Measurements from ENCODE around the gene DEFB114.
A peak's percentile ranks its signal among the peaks of the same experiment; 100 is the strongest.
"Not testable (repeated sequence)": the region's sequence is repeated elsewhere in the genome, so short reads cannot be mapped to it uniquely, and the experiment has no call there.

Gene DEFB114, protein sequence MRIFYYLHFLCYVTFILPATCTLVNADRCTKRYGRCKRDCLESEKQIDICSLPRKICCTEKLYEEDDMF
- total RNA-seq, result 0 reads per million in 2 donors

DNA sequence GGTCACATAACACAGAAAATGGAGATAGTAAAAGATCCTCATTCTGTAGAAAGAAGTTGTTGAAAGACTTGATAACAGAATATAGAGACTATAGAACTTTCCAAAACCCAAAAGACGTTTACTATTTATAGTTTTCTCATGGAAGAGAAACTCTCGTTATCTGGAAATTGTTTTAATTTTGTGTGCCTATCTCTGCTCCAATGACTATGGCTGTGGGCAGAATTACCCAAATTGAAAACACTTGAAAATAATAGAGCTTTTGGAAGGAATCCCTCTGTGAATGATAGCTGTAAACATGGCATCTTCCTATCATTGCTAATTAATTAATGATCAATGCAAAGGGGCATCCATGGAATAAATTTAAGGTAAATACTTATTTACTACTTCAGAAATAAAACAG lies at the start of gene DEFB114:
DEFB114 (minus strand) TSS at position 101 of the 400 bp plus-strand sequence; CDS start at position 42, 59 bp downstream.
- DNase-seq, result no peak

GRCh38 chr6:50007819-50008218 lies 43.9 kb upstream of the DEFB114 start:
- DNase-seq, result no peak

DNA sequence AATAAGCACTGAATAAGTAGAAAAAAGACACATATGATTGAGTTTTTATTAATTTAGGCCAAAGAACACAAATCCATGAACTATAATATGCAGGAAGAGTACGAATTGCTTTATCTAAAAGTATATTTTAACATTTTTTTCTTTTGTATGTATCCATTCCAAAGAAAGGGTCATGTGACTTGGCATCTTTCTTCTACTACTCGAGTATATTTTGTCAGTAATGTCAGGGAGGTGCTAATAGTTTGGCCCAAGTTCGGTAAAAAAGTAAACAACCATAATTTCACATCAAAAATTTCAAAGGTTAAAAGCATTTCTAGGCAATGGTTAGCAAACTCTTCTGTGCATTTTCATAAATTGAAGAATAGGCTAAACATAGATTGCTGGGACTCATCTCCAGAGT lies 39.2 kb upstream of the DEFB114 start:
- no peak for DNase-seq

GRCh38 chr6:49995278-49995677 lies 31.3 kb upstream of the DEFB114 start:
- no peak for DNase-seq

DNA sequence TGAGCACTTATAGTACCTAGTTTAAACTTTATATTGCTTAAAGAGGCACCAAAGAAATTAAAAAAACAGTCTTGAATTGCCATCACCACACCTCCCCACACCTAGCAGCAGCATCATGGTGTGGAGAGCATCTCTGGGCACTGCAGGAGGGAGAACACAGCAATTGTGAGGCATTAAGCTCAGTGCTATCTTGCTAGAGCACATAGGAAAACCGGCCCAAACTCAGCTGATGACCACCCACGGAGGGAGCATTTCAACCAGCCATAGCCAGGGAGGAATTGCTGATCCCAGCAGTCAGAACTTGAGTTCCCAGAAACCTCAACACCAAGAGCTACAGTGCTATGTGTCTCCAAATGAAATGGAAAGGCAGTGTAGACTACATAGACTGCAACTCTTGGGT lies 24.9 kb upstream of the DEFB114 start:
- no peak for DNase-seq

- no peak for DNase-seq
Observed at GRCh38 chr6:49987749-49988148, 23.8 kb upstream of the DEFB114 start.

GRCh38 chr6:49986551-49986950 lies 22.6 kb upstream of the DEFB114 start:
- DNase-seq, result no peak

GRCh38 chr6:49982046-49982445 lies 18.1 kb upstream of the DEFB114 start:
- DNase-seq, result no peak

GRCh38 chr6:49980898-49981297 lies 16.9 kb upstream of the DEFB114 start:
- peak in 1 of 5 experiments; percentile 11 for DNase-seq

DNA sequence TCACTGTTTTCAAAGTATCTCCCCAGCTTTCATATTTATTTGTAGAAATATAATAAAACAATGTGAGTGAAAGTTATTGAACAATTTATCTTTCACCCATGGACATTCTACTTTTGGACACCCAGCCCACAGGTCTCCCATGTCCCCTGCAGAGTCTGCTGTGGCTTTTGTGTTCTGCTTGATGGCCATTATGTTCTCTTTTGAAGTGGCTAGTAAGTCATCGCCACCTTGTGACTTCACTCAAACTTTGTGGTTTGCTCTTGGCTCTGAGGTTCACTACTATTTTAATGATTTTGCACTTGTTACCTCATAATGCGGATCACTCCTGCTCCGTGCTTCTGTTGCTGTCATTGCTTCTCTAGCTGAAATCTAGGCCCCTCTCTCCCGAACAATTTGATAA lies 15.6 kb upstream of the DEFB114 start:
- peak in 1 of 5 experiments; percentile 10 for DNase-seq

GRCh38 chr6:49978332-49979226 lies 14.6 kb upstream of the DEFB114 start:
- DNase-seq, result peak in 1 of 5 experiments; percentile 12

- no peak for DNase-seq
Observed at GRCh38 chr6:49969605-49970004, 5.6 kb upstream of the DEFB114 start, which contains the start of gene DEFB113. TSS of gene DEFB113 (minus strand) at chr6:49969625. CDS start at chr6:49969625, 0 bp downstream.

GRCh38 chr6:49966823-49967222 lies 2.9 kb upstream of the DEFB114 start:
- no peak for DNase-seq

GRCh38 chr6:49966334-49966733 lies 2.4 kb upstream of the DEFB114 start:
- no peak for DNase-seq

DNA sequence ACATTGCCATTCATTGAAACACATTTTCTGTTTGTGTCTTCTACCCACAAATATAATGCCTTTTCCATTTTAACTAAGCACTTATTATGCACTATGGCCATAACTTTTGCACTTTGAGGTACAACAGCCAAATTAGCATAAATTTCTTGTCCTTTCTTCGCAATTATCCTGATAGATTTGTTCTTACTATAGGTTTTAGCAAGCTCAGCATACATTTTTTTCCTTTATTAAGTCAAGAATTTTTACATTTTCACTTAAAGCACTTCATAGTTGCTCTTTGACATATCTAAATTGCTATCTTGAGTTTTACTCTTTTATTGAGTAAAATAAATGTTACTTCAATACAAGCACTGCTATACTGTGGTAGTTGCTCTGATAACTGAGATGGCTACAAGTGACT lies 5.8 kb downstream of the DEFB114 start:
- no peak for DNase-seq

DNA sequence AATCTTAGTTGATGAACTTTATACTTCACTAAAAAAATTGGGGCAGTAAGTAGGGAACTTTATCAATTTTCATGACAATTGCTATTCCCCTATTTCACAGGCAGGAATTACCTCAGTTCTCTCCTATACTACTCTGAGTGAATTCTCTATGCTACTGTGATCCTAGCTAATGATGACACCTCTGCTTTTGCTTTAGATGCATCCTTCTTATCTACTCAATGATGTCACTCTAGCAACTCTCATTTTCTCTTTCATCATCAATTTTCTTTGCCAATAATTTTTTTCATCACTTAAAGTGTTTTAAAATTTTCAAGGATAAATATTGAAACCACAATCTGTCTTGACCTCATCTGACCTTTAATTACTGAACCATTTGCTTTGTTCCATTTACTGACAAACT lies 8.1 kb downstream of the DEFB114 start:
- no peak for DNase-seq

DNA sequence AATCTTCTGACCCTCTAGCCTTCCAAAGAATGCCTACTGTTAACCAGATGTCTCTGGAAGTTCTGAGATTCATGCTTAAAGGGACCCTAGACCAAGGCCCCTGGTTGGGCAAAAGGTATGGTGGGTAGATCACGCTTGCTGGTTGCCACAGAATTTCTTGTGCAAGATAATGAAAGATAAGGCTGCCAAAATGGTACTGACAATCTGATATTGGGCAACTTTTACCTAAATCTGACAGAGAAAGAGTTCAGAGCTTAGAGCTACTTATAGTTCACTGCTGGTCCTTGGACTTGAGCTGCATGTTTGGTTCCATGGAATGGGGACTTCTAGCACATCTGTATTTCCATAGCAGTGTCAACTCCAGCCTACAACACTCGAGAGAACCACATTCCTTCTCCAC lies 12.0 kb downstream of the DEFB114 start:
- no peak for DNase-seq

GRCh38 chr6:49950415-49950751 lies 13.6 kb downstream of the DEFB114 start:
- DNase-seq, result no peak

DNA sequence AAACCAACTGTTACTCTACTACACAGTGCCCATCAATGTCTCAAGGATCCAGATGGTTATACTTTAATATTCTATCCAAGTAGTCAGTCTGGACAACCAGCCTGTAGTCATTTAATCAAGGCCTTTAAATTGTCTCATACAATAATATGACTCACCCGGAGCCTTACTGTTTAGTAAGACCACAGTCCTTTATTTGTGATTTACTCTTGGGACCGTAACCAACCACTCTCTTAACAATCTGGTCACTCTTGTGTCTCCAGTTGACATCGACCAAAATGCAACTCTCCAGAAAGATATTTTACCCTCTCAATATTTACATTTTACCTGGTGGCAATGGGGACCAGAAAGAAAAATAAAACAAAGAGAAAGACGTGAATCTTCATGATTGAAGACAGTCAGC lies 14.9 kb downstream of the DEFB114 start:
- DNase-seq, result no peak

- no peak for DNase-seq
Observed at GRCh38 chr6:49946835-49947234, 17.1 kb downstream of the DEFB114 start.

GRCh38 chr6:49944068-49944467 lies 19.9 kb downstream of the DEFB114 start:
- DNase-seq, result not testable (repeated sequence)

GRCh38 chr6:49939993-49940498 lies 23.9 kb downstream of the DEFB114 start:
- DNase-seq, result no peak

- no peak for DNase-seq
Observed at GRCh38 chr6:49937811-49938210, 26.2 kb downstream of the DEFB114 start.

GRCh38 chr6:49937017-49937416 lies 26.9 kb downstream of the DEFB114 start:
- DNase-seq, result no peak

Measured in T-helper 2 cell (primary cell).